Esophagus squamous epithelium (tissue), 5 donors: ENCODE results near the gene CTPS1. TPM values are rescaled to one million over a fixed set of nuclear protein-coding genes. Genes with fewer than 3 reads are reported as not detected.
A peak's percentile ranks its signal among the peaks of the same experiment; 100 is the strongest.

ENCODE experiments used
- DNase-seq: peaks from one replicate; lab custom pipeline; 2025; lab: John Stamatoyannopoulos, UW
- H3K27ac ChIP-seq, 4 donors: fragments of 200-600 bp; sonication (generic); one replicate each; pipeline ENCODE4 v1.5.1; 2016 to 2019; ENCODE audit warnings: mild to moderate bottlenecking in 1 of 4
- H3K27me3 ChIP-seq, 4 donors: fragments of 200-600 bp; sonication (generic); 1 replicate in 3 of 4; 2 replicates in 1 of 4; pipeline versions ENCODE4 v1.5.1 to v1.6.0; 2017 to 2021; ENCODE audit warnings: antibody characterized with exemption in 1 of 4
- H3K36me3 ChIP-seq, 3 donors: fragments of 200-600 bp; sonication (generic); one replicate each; pipeline ENCODE4 v1.5.1; 2016 to 2019
- H3K4me1 ChIP-seq, 3 donors: fragments of 200-600 bp; sonication (generic); one replicate each; pipeline ENCODE4 v1.5.1; 2017 to 2019
- H3K4me3 ChIP-seq, 4 donors: fragments of 200-600 bp; sonication (generic); 1 replicate in 3 of 4; 2 replicates in 1 of 4; pipeline ENCODE4 v1.5.1; 2016 to 2019; ENCODE audit warnings: mild to moderate bottlenecking in 2 of 4, moderate library complexity in 1 of 4
- H3K9me3 ChIP-seq, 3 donors: fragments of 200-600 bp; sonication (generic); one replicate each; pipeline ENCODE4 v1.5.1; 2016 to 2019
- POLR2A ChIP-seq, 4 donors: fragments of 450-650 bp; IDR thresholded peaks; one replicate each; pipeline ENCODE4 v1.6.1; 2017; ENCODE audit warnings: antibody characterized with exemption in 4 of 4, mild to moderate bottlenecking in 4 of 4, moderate library complexity in 3 of 4
- WGBS, 2 donors: methylation state at CpG; one replicate each; pipeline ENCODE4 v1.1.5; 2018; 5-methylcytosine and 5-hydroxymethylcytosine counted together
- intact Hi-C: fragments of 100-400 bp; cut with DNase I; formaldehyde crosslinking; loops from one replicate; pipeline ENCODE4 v1.15.0; 2022
- total RNA-seq, 4 donors: library from RNA; depleted of rRNA; stranded (reverse); fragments of >200 nt; gene quantifications; one replicate each; pipeline ENCODE4 v1.1.0, GENCODE V29; 2016
- TF ChIP-seq, protein P1 (sequence below), 6 experiments: fragments of 450-650 bp in 4 of 6; fragments of 200-600 bp in 2 of 6; sonication (generic) in 2 of 6; IDR thresholded peaks; one replicate each; pipeline ENCODE4 v1.5.1; 2016 to 2019; ENCODE audit warnings: antibody characterized with exemption in 6 of 6, mild to moderate bottlenecking in 4 of 6, moderate library complexity in 4 of 6
- donor health status: DM: yes; HTN: yes; CAD: no.

Gene CTPS1
- total RNA-seq, 4 donors from 2014 or later, result 14.6 to 42.8 (median 23.7) TPM

DNA sequence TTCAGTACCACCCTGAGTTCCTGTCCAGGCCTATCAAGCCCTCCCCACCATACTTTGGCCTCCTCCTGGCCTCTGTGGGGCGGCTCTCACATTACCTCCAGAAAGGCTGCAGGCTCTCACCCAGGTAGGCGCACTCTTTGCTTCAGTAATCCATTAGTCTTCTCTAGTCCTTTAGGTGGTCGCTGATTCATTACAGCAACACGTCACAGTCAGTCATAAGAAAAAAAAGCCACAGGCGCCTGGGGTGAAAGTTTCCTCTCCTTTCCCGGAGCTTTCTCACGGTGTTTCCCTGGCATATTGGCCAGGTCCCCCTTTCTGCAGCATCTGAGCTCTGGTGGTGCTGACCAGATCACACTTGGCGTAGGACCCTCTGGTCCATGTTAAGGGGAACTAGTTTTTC lies 30.0 kb downstream of the CTPS1 start:
- TF ChIP-seq, protein P1, sequence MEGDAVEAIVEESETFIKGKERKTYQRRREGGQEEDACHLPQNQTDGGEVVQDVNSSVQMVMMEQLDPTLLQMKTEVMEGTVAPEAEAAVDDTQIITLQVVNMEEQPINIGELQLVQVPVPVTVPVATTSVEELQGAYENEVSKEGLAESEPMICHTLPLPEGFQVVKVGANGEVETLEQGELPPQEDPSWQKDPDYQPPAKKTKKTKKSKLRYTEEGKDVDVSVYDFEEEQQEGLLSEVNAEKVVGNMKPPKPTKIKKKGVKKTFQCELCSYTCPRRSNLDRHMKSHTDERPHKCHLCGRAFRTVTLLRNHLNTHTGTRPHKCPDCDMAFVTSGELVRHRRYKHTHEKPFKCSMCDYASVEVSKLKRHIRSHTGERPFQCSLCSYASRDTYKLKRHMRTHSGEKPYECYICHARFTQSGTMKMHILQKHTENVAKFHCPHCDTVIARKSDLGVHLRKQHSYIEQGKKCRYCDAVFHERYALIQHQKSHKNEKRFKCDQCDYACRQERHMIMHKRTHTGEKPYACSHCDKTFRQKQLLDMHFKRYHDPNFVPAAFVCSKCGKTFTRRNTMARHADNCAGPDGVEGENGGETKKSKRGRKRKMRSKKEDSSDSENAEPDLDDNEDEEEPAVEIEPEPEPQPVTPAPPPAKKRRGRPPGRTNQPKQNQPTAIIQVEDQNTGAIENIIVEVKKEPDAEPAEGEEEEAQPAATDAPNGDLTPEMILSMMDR (IDR thresholded peaks at IDR 0.05), result no peak
- no peak for TF ChIP-seq POLR2A (IDR thresholded peaks at IDR 0.05)
- H3K27ac ChIP-seq, result no peak overlapping the region
- no peaks in the 10 kb centered on the region for H3K9me3 ChIP-seq
- no peak overlapping the region for H3K4me3 ChIP-seq
- H3K36me3 ChIP-seq, result peaks cover 4 to 97% (median 19%) of the 10 kb centered on the region in 3 donors
- WGBS, 2 donors, result 85 to 88% methylated on average over 8 of the region's 8 CpGs
- H3K4me1 ChIP-seq, result peaks cover 0 to 41% (median 6%) of the 10 kb centered on the region in 3 donors
- DNase-seq, result no peak
- intact Hi-C loops, result no loop called here
- no peaks in the 10 kb centered on the region for H3K27me3 ChIP-seq

DNA sequence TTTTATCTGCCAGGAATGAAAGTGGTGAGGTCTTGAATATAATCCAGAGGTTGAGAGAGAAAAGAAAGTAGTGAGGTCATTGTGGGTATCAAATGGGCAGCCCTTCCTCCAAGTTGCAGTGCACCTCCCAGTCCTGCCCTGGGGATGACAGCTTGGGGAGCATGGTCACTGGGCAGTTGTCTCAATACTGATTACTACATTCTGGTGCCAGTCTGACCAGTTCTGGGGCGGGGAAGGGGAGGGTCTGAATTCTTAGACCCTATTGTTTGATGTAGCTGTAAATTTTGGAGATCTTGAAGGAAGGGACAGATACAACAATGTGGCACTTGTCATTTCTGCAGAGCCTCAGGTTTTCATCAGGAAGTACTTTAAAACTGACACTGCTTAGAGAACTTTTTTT lies 30.8 kb downstream of the CTPS1 start:
- Histone ChIP-seq H3K27me3 (no peaks in the 10 kb centered on the region), H3K4me1 (peaks cover 0 to 41% (median 6%) of the 10 kb centered on the region in 3 donors), H3K36me3 (peaks cover 4 to 89% (median 19%) of the 10 kb centered on the region in 3 donors), H3K4me3 (no peak overlapping the region), H3K9me3 (no peaks in the 10 kb centered on the region), H3K27ac (no peak overlapping the region)
- TF ChIP-seq, protein P1 (IDR thresholded peaks at IDR 0.05), result no peak
- TF ChIP-seq POLR2A (IDR thresholded peaks at IDR 0.05), result no peak
- DNase-seq, result no peak
- 83 to 100% methylated on average over 1 of the region's 1 CpG for WGBS, 2 donors
- intact Hi-C loops, result no loop called here

- no peak for DNase-seq
- H3K27ac ChIP-seq, result no peak overlapping the region
- intact Hi-C loops, result no loop called here
- TF ChIP-seq, protein P1 (IDR thresholded peaks at IDR 0.05), result no peak
- 74 to 78% methylated on average over 6 of the region's 6 CpGs for WGBS, 2 donors
- H3K36me3 ChIP-seq, result peaks cover 12 to 90% (median 13%) of the 10 kb centered on the region in 3 donors
- no peaks in the 10 kb centered on the region for H3K27me3 ChIP-seq
- H3K4me1 ChIP-seq, result peaks cover 0 to 24% (median 0%) of the 10 kb centered on the region in 3 donors
- no peak overlapping the region for H3K4me3 ChIP-seq
- H3K9me3 ChIP-seq, result no peaks in the 10 kb centered on the region
Measured at GRCh38 chr1:41013024-41013423, 33.5 kb downstream of the CTPS1 start.

DNA sequence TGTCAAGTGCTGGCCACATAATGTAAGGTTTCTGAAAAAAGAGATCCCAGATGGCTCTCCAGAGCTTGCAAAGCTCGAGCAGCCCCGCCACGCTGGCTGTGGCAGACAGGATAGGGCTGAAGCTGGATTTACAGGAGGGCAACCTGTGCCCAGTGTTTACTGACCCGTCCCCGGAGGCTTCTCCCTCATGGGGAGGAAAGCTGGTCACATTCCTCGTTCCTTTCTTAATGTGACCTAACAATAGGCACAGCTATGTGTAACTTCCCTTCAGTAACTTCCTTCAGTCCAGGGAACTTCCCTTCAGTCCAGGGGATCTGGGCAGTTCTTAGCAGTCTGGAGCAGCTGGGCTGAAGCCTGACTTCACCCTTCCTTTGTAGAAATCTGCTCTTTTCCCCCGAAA lies 34.3 kb downstream of the CTPS1 start:
- TF ChIP-seq, protein P1 (IDR thresholded peaks at IDR 0.05), result no peak
- no peak for TF ChIP-seq POLR2A (IDR thresholded peaks at IDR 0.05)
- Histone ChIP-seq H3K27ac (peak overlapping the region in 2 of 4 donors; percentile 42 to 61), H3K27me3 (no peaks in the 10 kb centered on the region), H3K9me3 (no peaks in the 10 kb centered on the region), H3K4me3 (no peak overlapping the region), H3K36me3 (peaks cover 12 to 88% (median 13%) of the 10 kb centered on the region in 3 donors), H3K4me1 (peaks cover 0 to 24% (median 0%) of the 10 kb centered on the region in 3 donors)
- 63 to 87% methylated on average over 2 to 6 of the region's 7 CpGs for WGBS, 2 donors
- DNase-seq, result no peak
- intact Hi-C loops, result no loop called here

GRCh38 chr1:41014871-41015270 lies 35.4 kb downstream of the CTPS1 start:
- Histone ChIP-seq H3K9me3 (no peaks in the 10 kb centered on the region), H3K4me1 (peaks cover 0 to 24% (median 0%) of the 10 kb centered on the region in 3 donors), H3K36me3 (peaks cover 6 to 86% (median 12%) of the 10 kb centered on the region in 3 donors), H3K27ac (no peak overlapping the region), H3K27me3 (no peaks in the 10 kb centered on the region), H3K4me3 (no peak overlapping the region)
- no peak for DNase-seq
- intact Hi-C loops, result no loop called here
- TF ChIP-seq POLR2A (IDR thresholded peaks at IDR 0.05), result no peak
- TF ChIP-seq, protein P1 (IDR thresholded peaks at IDR 0.05), result no peak
- 68 to 70% methylated on average over 7 to 8 of the region's 8 CpGs for WGBS, 2 donors
